Choroid plexus epithelial cell (primary cell): Measurements from ENCODE around the gene ZNF746.

ENCODE experiments used
- DNase-seq: peaks from one replicate; pipeline ENCODE4 v3.0.0-alpha.2; 2010; ENCODE audit warnings: low read depth
- H3K4me3 ChIP-seq: 2 replicates; pipeline ENCODE4 v1.5.1; 2011; ENCODE audit warnings: low read depth, mild to moderate bottlenecking, control low read depth, low read length, moderate library complexity
- CTCF ChIP-seq: conservative IDR thresholded peaks from 2 replicates; pipeline ENCODE4 v1.5.1; 2011; ENCODE audit warnings: low read depth, mild to moderate bottlenecking, control low read depth, inconsistent platforms, low read length, moderate library complexity

The ZNF746 gene

GRCh38 chr7:149442924-149443323, 54.7 kb downstream of the ZNF746 start:
- H3K4me3 ChIP-seq = no peak overlapping the region
- no peak for TF ChIP-seq CTCF
- no peak for DNase-seq

GRCh38 chr7:149440222-149440621, 57.4 kb downstream of the ZNF746 start:
- no peak for TF ChIP-seq CTCF
- DNase-seq = no peak
- no peak overlapping the region for H3K4me3 ChIP-seq

- no peak for DNase-seq
- TF ChIP-seq CTCF = no peak
Measured at GRCh38 chr7:149436358-149436757, 61.3 kb downstream of the ZNF746 start.

GRCh38 chr7:149433124-149433523, 64.5 kb downstream of the ZNF746 start:
- no peak for TF ChIP-seq CTCF
- DNase-seq = no peak
- H3K4me3 ChIP-seq = no peak overlapping the region

More at GRCh38 chr7:149436358-149436757, 61.3 kb downstream of the ZNF746 start:
- no peak overlapping the region for H3K4me3 ChIP-seq

GRCh38 chr7:149432121-149432691, 65.4 kb downstream of the ZNF746 start:
- DNase-seq = no peak
- TF ChIP-seq CTCF = no peak
- no peak overlapping the region for H3K4me3 ChIP-seq

GRCh38 chr7:149431486-149432120, 66.0 kb downstream of the ZNF746 start:
- DNase-seq = no peak
- TF ChIP-seq CTCF = no peak
- H3K4me3 ChIP-seq = no peak overlapping the region

- H3K4me3 ChIP-seq = no peak overlapping the region
- no peak for DNase-seq
- TF ChIP-seq CTCF = no peak
Measured at GRCh38 chr7:149430192-149430591, 67.4 kb downstream of the ZNF746 start.
